ENCODE data around the gene CYRIA. TPM values are rescaled to one million over a fixed set of nuclear protein-coding genes. Genes with fewer than 3 reads are reported as not detected.

CYRIA gene
- total and polyA plus RNA-seq, 2 donors (not counting 1 experiment from before 2014, with no cell fraction given), result 6.3 to 10.2 TPM

DNA sequence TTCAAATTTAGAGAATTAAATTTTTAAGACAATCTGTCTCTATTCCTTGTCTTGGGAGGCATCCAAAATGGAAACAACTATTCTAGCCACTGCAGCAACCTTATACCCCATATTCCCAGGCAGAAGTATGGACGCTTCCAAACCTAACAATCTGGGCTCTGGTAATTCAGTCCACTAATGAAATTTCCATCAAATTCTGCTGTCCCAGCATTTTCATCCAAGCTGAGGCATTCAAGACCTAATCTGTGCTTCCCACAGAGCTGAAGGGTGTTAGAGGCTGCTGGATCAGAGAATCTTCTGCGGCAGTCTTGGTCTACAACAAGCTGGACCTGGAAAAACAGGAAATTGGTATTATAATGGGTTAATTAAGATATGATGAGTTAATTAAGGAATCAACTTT, 42.5 kb upstream of the CYRIA start:
- Histone ChIP-seq H3K4me1 (ENCODE audit: control insufficient read depth, extremely low read depth, insufficient read depth, low read length) (no peaks in the 10 kb centered on the region), H3K9ac (ENCODE audit: insufficient read depth, low read length) (no peak overlapping the region), H3K4me3 (replicated peaks in 1 of 4; ENCODE audit: control extremely low read depth in 1 of 4, insufficient read depth in 1 of 4, low read depth in 3 of 4, low read length in 4 of 4) (no peak overlapping the region), H3K4me2 (ENCODE audit: extremely low read depth, insufficient read depth, low read length) (no peak overlapping the region), H3K36me3 (ENCODE audit: control insufficient read depth, insufficient read depth, low read length) (no peaks in the 10 kb centered on the region), H4K20me1 (ENCODE audit: control insufficient read depth, extremely low read depth, insufficient read depth, low read length) (no peaks in the 10 kb centered on the region), H3K27ac (ENCODE audit: insufficient read depth, low read length) (no peak overlapping the region), H3K27me3 (ENCODE audit: control insufficient read depth, insufficient read depth, low read length) (no peaks in the 10 kb centered on the region), H3K9me3 (ENCODE audit: control insufficient read depth, insufficient read depth, low read depth, low read length) (no peaks in the 10 kb centered on the region), H2AFZ (ENCODE audit: low read length) (no peak overlapping the region), H3K79me2 (ENCODE audit: control insufficient read depth, insufficient read depth, low read length) (no peaks in the 10 kb centered on the region)
- no peak for DNase-seq (ENCODE audit: low read depth in 2 of 2)
- TF ChIP-seq EZH2 (IDR thresholded peaks at IDR 0.05; ENCODE audit: low read length, missing control alignments) (no peak), CTCF (conservative IDR thresholded peaks at IDR 0.05 in 1 of 2, IDR thresholded peaks at IDR 0.05 in 1 of 2; ENCODE audit: low read depth in 1 of 2, low read length in 2 of 2) (no peak)

DNA sequence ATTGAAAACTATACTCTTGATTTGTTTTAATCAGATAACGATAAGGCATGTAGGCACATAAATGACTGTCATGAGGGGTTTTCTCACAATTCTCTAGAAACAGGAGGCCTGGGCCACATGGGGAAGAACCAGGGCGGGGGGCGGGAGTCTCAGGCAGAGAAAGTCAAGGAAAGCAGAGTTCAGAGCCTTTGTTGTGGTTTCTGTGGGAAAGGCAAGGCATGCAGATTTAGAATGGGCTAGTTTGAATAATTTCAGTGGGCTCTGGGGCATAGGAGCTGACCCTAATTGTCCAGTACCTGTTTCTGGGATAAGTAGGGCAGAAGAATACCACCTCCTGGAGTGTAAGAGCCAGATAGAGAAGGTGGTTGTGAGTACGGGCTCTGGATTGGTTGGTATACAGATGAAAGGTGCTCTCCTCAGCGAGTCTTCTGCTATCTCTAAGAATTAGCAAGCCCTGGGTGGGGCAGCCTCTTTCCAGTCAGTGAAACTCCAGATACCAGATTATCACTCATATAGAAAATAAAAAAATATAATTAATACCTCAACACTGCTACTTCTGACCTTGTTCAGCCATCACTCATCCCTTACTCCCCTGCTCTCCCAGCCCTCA, 41.5 kb upstream of the CYRIA start:
- Histone ChIP-seq H3K4me1 (ENCODE audit: control insufficient read depth, extremely low read depth, insufficient read depth, low read length) (no peaks in the 10 kb centered on the region), H3K79me2 (ENCODE audit: control insufficient read depth, insufficient read depth, low read length) (no peaks in the 10 kb centered on the region), H3K9me3 (ENCODE audit: control insufficient read depth, insufficient read depth, low read depth, low read length) (no peaks in the 10 kb centered on the region), H3K4me2 (ENCODE audit: extremely low read depth, insufficient read depth, low read length) (no peak overlapping the region), H2AFZ (ENCODE audit: low read length) (no peak overlapping the region), H3K4me3 (replicated peaks in 1 of 4; ENCODE audit: control extremely low read depth in 1 of 4, insufficient read depth in 1 of 4, low read depth in 3 of 4, low read length in 4 of 4) (no peak overlapping the region), H3K36me3 (ENCODE audit: control insufficient read depth, insufficient read depth, low read length) (no peaks in the 10 kb centered on the region), H3K9ac (ENCODE audit: insufficient read depth, low read length) (no peak overlapping the region), H3K27ac (ENCODE audit: insufficient read depth, low read length) (no peak overlapping the region), H3K27me3 (ENCODE audit: control insufficient read depth, insufficient read depth, low read length) (no peaks in the 10 kb centered on the region), H4K20me1 (ENCODE audit: control insufficient read depth, extremely low read depth, insufficient read depth, low read length) (no peaks in the 10 kb centered on the region)
- no peak for TF ChIP-seq CTCF (conservative IDR thresholded peaks at IDR 0.05 in 1 of 2, IDR thresholded peaks at IDR 0.05 in 1 of 2; ENCODE audit: low read depth in 1 of 2, low read length in 2 of 2)
- TF ChIP-seq EZH2 (IDR thresholded peaks at IDR 0.05; ENCODE audit: low read length, missing control alignments), result no peak
- no peak for DNase-seq (ENCODE audit: low read depth in 2 of 2)

GRCh38 chr2:16700551-16701259, 35.1 kb upstream of the CYRIA start:
- no peak overlapping the region for H3K9ac ChIP-seq (ENCODE audit: insufficient read depth, low read length)
- H3K36me3 ChIP-seq (ENCODE audit: control insufficient read depth, insufficient read depth, low read length), result no peaks in the 10 kb centered on the region
- no peak overlapping the region for H2AFZ ChIP-seq (ENCODE audit: low read length)
- DNase-seq (ENCODE audit: low read depth in 2 of 2), result no peak
- no peaks in the 10 kb centered on the region for H3K9me3 ChIP-seq (ENCODE audit: control insufficient read depth, insufficient read depth, low read depth, low read length)
- no peaks in the 10 kb centered on the region for H4K20me1 ChIP-seq (ENCODE audit: control insufficient read depth, extremely low read depth, insufficient read depth, low read length)
- H3K79me2 ChIP-seq (ENCODE audit: control insufficient read depth, insufficient read depth, low read length), result no peaks in the 10 kb centered on the region
- H3K4me3 ChIP-seq (replicated peaks in 1 of 4; ENCODE audit: control extremely low read depth in 1 of 4, insufficient read depth in 1 of 4, low read depth in 3 of 4, low read length in 4 of 4), result no peak overlapping the region
- no peaks in the 10 kb centered on the region for H3K4me1 ChIP-seq (ENCODE audit: control insufficient read depth, extremely low read depth, insufficient read depth, low read length)
- no peaks in the 10 kb centered on the region for H3K27me3 ChIP-seq (ENCODE audit: control insufficient read depth, insufficient read depth, low read length)
- TF ChIP-seq EZH2 (IDR thresholded peaks at IDR 0.05; ENCODE audit: low read length, missing control alignments) (no peak), CTCF (conservative IDR thresholded peaks at IDR 0.05 in 1 of 2, IDR thresholded peaks at IDR 0.05 in 1 of 2; ENCODE audit: low read depth in 1 of 2, low read length in 2 of 2) (no peak)
- no peak overlapping the region for H3K27ac ChIP-seq (ENCODE audit: insufficient read depth, low read length)
- no peak overlapping the region for H3K4me2 ChIP-seq (ENCODE audit: extremely low read depth, insufficient read depth, low read length)
